HG02884 (cell line): ENCODE measurements around the gene LAMB2.

Experiments
- ATAC-seq: cut with Tn5 transposase; IDR thresholded peaks from one replicate; pipeline ENCODE4 v1.9.1; 2021; ENCODE audit warnings: mild to moderate bottlenecking, moderate library complexity; ENCODE audit not compliant: unreplicated experiment

The LAMB2 gene

DNA sequence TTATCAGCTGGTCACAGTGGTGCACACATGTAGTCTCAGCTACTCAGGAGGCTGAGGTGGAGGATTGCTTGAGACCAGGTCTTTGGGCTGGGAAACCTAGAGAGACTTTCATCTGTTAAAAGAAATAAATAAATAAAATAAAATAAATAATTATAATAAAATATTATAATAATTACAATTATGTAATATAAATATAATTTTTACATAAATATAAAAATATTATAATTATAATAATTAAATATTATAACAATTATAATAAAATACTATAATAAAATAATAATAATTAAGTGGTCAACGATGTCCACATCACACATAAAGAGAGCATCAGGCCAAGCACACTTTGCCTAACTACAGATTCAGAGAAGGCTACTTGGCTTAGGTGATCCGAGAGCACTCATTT lies 53.6 kb downstream of the LAMB2 start:
- ATAC-seq = no peak

DNA sequence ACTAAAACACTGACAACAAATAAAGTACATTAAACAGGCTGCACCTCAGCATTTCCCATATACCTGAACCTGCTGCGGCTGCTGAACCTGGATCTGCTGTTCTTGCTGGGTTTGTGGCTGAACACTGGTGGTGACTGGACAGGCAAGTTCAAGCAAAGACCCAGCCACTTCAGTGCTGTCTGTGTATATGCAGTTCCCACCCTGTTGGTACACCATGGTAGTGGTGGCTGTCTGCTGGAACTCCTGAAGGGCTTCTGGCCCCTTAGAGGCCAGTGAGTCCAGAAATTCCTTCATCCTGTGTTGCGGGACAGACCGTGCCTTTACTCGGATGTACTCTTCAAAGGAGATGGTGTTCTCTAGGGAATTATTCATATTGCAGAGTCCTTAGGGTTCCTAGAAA lies 56.2 kb downstream of the LAMB2 start:
- ATAC-seq = no peak

DNA sequence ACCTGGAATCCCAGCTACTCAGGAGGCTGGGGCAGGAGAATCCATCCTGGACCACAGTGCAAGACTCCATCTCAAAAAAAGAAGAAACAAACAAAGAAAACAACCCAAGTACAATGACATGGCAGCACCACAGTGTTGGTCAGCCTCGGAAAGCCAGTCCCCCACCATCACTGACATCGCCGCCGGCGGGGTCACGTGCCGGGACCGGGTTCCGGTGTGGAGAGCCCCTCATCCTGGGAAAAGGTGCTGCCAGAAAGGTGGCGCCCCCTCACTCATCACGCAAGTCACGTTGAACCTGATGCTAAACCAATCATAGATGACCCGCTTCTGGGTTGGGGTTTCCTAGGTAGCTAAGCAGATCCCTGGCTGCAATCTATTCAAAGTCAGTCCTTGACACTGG lies 56.7 kb downstream of the LAMB2 start:
- ATAC-seq = no peak
